Measurements from ENCODE around the gene RRP15. TPM values are rescaled to one million over a fixed set of nuclear protein-coding genes. Genes with fewer than 3 reads are reported as not detected.

The RRP15 gene
- polyA plus RNA-seq, 1 donor (not counting 4 experiments of a cell fraction or from before 2014, with no cell fraction given): 15.8 TPM

DNA sequence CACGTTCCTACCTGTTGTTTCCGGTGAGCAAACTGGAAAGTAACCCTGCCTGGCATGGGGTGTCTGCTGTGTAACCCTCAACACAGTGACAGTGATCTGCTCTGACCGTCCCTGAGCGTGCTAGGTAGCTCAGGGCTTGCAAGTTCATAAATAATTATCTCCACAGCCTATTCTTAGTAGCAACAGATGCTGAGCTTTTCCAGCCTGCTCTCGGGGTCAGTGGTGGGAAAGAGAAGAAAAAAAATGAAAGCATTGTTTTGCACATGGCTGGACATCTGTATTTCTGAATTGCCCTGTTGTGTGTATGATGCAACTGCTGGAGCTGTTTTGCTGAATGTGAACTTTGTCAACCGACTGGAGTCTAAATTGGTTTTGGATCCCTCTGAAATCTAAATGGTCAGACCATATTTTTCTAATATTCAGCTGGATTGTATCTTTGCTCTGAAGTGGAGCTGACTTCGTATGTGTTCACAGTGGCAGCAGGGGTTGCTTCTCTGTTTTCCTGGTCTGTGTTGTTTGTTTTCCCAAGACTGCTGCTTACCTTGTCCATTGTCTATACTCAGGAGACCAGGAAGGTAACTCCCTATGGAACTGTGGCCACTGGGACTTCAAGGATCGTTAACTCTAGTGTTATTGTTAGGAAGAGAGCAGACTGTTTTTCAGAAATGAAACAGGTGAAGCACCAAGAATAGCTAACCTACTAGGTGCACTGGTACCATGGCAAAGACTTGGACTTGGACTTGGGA, 87.0 kb downstream of the RRP15 start:
- Histone ChIP-seq H3K27me3 (ENCODE audit: control insufficient read depth, extremely low read depth, insufficient read depth, low read length) (no peaks in the 10 kb centered on the region), H3K9me1 (ENCODE audit: control insufficient read depth, extremely low read depth, insufficient read depth, low read length) (no peaks in the 10 kb centered on the region), H3K79me2 (ENCODE audit: control insufficient read depth, insufficient read depth, low read length) (peaks cover 26% of the 10 kb centered on the region), H3K9ac (ENCODE audit: control insufficient read depth, extremely low read depth, insufficient read depth, low read length) (no peak overlapping the region), H4K20me1 (ENCODE audit: control insufficient read depth, extremely low read depth, insufficient read depth, low read length) (no peaks in the 10 kb centered on the region), H2AFZ (ENCODE audit: control insufficient read depth, low read length) (no peak overlapping the region), H3K4me1 (ENCODE audit: control insufficient read depth, extremely low read depth, insufficient read depth, low read length) (peaks cover 60% of the 10 kb centered on the region), H3K4me3 (ENCODE audit: control insufficient read depth in 2 of 3, extremely low read depth in 1 of 3, insufficient read depth in 2 of 3, low read depth in 1 of 3, low read length in 3 of 3) (no peak overlapping the region), H3K36me3 (ENCODE audit: control insufficient read depth in 2 of 2, extremely low read depth in 1 of 2, insufficient read depth in 2 of 2, low read length in 2 of 2) (no peaks in the 10 kb centered on the region), H3K4me2 (ENCODE audit: control insufficient read depth, extremely low read depth, insufficient read depth, low read depth, low read length) (no peak overlapping the region), H3K9me3 (ENCODE audit: control insufficient read depth, low read depth, low read length) (no peaks in the 10 kb centered on the region), H3K27ac (ENCODE audit: control insufficient read depth, insufficient read depth, low read length) (no peak overlapping the region)
- no peak for TF ChIP-seq EZH2 (IDR thresholded peaks at IDR 0.05; ENCODE audit: low read length)
- TF ChIP-seq, protein P1, sequence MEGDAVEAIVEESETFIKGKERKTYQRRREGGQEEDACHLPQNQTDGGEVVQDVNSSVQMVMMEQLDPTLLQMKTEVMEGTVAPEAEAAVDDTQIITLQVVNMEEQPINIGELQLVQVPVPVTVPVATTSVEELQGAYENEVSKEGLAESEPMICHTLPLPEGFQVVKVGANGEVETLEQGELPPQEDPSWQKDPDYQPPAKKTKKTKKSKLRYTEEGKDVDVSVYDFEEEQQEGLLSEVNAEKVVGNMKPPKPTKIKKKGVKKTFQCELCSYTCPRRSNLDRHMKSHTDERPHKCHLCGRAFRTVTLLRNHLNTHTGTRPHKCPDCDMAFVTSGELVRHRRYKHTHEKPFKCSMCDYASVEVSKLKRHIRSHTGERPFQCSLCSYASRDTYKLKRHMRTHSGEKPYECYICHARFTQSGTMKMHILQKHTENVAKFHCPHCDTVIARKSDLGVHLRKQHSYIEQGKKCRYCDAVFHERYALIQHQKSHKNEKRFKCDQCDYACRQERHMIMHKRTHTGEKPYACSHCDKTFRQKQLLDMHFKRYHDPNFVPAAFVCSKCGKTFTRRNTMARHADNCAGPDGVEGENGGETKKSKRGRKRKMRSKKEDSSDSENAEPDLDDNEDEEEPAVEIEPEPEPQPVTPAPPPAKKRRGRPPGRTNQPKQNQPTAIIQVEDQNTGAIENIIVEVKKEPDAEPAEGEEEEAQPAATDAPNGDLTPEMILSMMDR (optimal IDR thresholded peaks at IDR 0.05 in 1 of 3, IDR thresholded peaks at IDR 0.05 in 1 of 3, conservative IDR thresholded peaks at IDR 0.05 in 1 of 3; ENCODE audit: extremely low read depth in 1 of 3, insufficient read depth in 2 of 3, low read length in 3 of 3): no peak
- dilution Hi-C loops (cut with MboI; ENCODE audit: extremely low pct_ligation_motif_present, low sequenced_read_pairs): no loop called here
- FAIRE-seq (no peak), DNase-seq (ENCODE audit: low read depth, low spot score) (no peak)

DNA sequence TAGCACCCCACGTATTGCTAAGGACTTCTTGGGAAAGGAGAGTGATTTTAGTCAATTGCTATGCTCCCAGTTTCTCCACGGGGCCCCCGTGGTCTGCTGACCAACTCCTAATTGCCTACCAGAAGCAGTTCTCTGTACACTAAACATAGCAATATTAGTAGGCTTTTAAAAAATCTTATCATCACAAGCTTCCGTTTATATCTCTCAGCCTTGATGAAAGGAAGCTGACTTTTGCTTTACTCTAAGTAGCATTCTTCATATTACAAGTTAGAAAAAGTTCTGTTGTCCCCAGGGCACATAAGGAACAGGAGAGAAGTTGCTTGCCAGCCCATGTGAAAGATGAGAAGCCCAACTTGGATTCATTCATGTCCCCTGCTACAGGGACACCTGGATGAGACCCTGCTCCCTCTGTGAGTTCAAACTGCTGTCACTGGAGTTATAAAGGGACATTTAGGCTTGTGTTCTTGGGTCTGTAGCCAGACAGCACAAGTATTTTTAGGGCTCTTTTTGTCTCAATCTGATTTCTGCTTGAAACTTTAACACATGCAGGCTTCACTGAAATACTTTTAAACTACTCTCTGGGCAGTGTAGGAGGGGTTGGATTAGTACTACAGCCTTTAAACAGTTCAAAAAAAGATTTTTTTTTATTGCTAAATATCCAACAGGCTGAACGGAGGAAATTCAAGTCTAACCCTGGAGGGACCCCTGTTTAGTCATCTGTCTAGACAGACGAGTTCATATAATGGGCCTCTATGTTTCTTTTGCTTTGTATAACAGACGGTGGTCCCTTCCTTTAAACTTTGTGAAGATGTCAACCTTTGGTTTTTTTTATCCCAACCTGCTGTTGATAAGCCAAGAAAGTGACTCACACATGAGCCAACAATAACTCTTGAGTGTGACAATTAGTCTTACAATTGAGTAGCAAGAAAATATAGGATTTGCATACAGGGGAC, 89.6 kb downstream of the RRP15 start:
- peaks cover 27% of the 10 kb centered on the region for H3K79me2 ChIP-seq (ENCODE audit: control insufficient read depth, insufficient read depth, low read length)

More for the DNA sequence above, 89.6 kb downstream of the RRP15 start:
- TF ChIP-seq EZH2 (IDR thresholded peaks at IDR 0.05; ENCODE audit: low read length): no peak
- TF ChIP-seq, protein P1 (optimal IDR thresholded peaks at IDR 0.05 in 1 of 3, IDR thresholded peaks at IDR 0.05 in 1 of 3, conservative IDR thresholded peaks at IDR 0.05 in 1 of 3; ENCODE audit: extremely low read depth in 1 of 3, insufficient read depth in 2 of 3, low read length in 3 of 3): no peak
- Histone ChIP-seq H3K27me3 (ENCODE audit: control insufficient read depth, extremely low read depth, insufficient read depth, low read length) (no peaks in the 10 kb centered on the region), H3K9me1 (ENCODE audit: control insufficient read depth, extremely low read depth, insufficient read depth, low read length) (no peaks in the 10 kb centered on the region), H3K4me1 (ENCODE audit: control insufficient read depth, extremely low read depth, insufficient read depth, low read length) (peaks cover 58% of the 10 kb centered on the region), H3K4me2 (ENCODE audit: control insufficient read depth, extremely low read depth, insufficient read depth, low read depth, low read length) (no peak overlapping the region), H3K9ac (ENCODE audit: control insufficient read depth, extremely low read depth, insufficient read depth, low read length) (no peak overlapping the region), H3K9me3 (ENCODE audit: control insufficient read depth, low read depth, low read length) (no peaks in the 10 kb centered on the region), H2AFZ (ENCODE audit: control insufficient read depth, low read length) (no peak overlapping the region), H4K20me1 (ENCODE audit: control insufficient read depth, extremely low read depth, insufficient read depth, low read length) (no peaks in the 10 kb centered on the region), H3K4me3 (ENCODE audit: control insufficient read depth in 2 of 3, extremely low read depth in 1 of 3, insufficient read depth in 2 of 3, low read depth in 1 of 3, low read length in 3 of 3) (no peak overlapping the region), H3K36me3 (ENCODE audit: control insufficient read depth in 2 of 2, extremely low read depth in 1 of 2, insufficient read depth in 2 of 2, low read length in 2 of 2) (no peaks in the 10 kb centered on the region), H3K27ac (ENCODE audit: control insufficient read depth, insufficient read depth, low read length) (no peak overlapping the region)
- no peak for FAIRE-seq
- no peak for DNase-seq (ENCODE audit: low read depth, low spot score)
- dilution Hi-C loops (cut with MboI; ENCODE audit: extremely low pct_ligation_motif_present, low sequenced_read_pairs): no loop called here

Data from keratinocyte (primary cell).